Activated CD4-positive, alpha-beta T cell treated with anti-CD3 and anti-CD28 coated beads for 36 hours (primary cell): Measurements from ENCODE around the gene C1QTNF1. TPM values are rescaled to one million over a fixed set of nuclear protein-coding genes. Genes with fewer than 3 reads are reported as not detected.
A peak's percentile ranks its signal among the peaks of the same experiment; 100 is the strongest.

Source experiments
- ATAC-seq: fragments of 200-7000 bp; cut with Tn5 transposase; one replicate; pipeline ENCODE4 v1.10.0; 2021; ENCODE audit warnings: mild to moderate bottlenecking, moderate library complexity
- CTCF ChIA-PET: fragments of 350-600 bp; sonication (Branson Sonifier 250); formaldehyde crosslinking; loops from one replicate; lab custom pipeline; 2021; ENCODE audit warnings: antibody characterized with exemption; lab: Charles Lee
- POLR2A ChIA-PET: fragments of 350-600 bp; sonication (Branson Sonifier 250); formaldehyde crosslinking; loops from one replicate; lab custom pipeline; 2021; ENCODE audit warnings: antibody characterized with exemption, inconsistent platforms; lab: Charles Lee
- DNase-seq: peaks from one replicate; pipeline ENCODE4 v3.0.0-alpha.2; 2020
- H3K27ac Mint-ChIP-seq: one replicate; pipeline ENCODE4 v1.8.0; 2021; ENCODE audit warnings: mixed read lengths
- H3K27me3 Mint-ChIP-seq: one replicate; pipeline ENCODE4 v1.8.0; 2021; ENCODE audit warnings: mixed read lengths
- H3K36me3 Mint-ChIP-seq: one replicate; pipeline ENCODE4 v1.8.0; 2021; ENCODE audit warnings: low read depth, mixed read lengths
- H3K4me1 Mint-ChIP-seq: one replicate; pipeline ENCODE4 v1.8.0; 2021; ENCODE audit warnings: mixed read lengths
- H3K4me3 Mint-ChIP-seq: one replicate; pipeline ENCODE4 v1.8.0; 2021; ENCODE audit warnings: mild to moderate bottlenecking, moderate library complexity, mixed read lengths
- H3K9me3 Mint-ChIP-seq: one replicate; pipeline ENCODE4 v1.8.0; 2021; ENCODE audit warnings: low read depth, mixed read lengths
- intact Hi-C, 2 experiments: fragments of 100-400 bp; cut with DNase I in 1 of 2; cut with micrococcal nuclease in 1 of 2; formaldehyde crosslinking; loops; one replicate each; pipeline versions ENCODE4 v1.14.2 to v1.15.1; 2022 to 2024; cut with DNase I, micrococcal nuclease
- total RNA-seq, 2 experiments: library from RNA; stranded (reverse); gene quantifications; one replicate each; pipeline ENCODE4 v1.2.3, GENCODE V29; 2021

C1QTNF1 gene
- total RNA-seq, 2 experiments from 2014 or later: 0.14 TPM; not detected in 1

DNA sequence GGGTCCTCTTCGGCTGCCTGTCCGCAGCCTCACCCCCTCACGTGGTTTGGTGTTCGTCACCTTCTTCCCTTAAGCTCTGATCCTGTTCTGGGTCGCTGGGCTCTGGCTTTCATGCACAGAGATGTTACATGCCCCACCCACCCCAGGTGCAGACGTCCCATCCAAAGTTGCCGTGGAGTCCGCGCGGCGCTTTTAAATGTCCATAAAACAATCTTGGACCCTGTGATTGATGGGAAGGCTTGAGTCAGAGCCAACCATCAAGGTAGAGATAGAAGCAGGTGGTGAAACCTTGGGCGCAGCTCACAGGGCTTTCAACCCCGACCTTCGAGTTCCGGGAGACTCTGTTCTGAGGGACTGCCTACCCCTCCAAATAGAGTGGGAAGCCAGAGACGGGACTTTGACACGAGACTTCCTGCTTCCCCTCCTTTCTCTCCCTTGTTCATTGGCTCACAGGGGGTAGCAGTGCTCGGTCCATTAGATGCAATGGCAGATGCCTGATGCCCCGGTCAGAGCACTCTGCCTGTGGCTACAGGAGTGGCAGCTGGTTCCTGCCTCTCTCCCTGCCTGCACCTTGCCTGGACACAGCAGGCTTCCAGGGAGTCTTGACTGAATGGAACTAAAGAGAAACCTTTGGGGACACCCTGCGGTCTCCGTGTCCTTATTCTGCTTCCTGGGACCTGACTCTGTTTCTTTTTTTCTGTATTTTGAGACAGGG lies 54.7 kb downstream of the C1QTNF1 start:
- ChIA-PET POLR2A (interaction anchor here (0.6 kb wide), 1 partner anchor 18 kb away, joined by 3 read pairs; no protein-coding TSS in a partner anchor), CTCF (interaction anchor here (0.7 kb wide), 1 partner anchor 9 kb away, joined by 7 read pairs; no protein-coding TSS in a partner anchor)
- Mint-ChIP-seq H3K27ac (no peak overlapping the region), H3K36me3 (peaks cover 12% of the 10 kb centered on the region), H3K4me1 (peaks cover 14% of the 10 kb centered on the region), H3K27me3 (no peaks in the 10 kb centered on the region), H3K4me3 (no peak overlapping the region), H3K9me3 (no peaks in the 10 kb centered on the region)
- DNase-seq: no peak
- ATAC-seq: no peak
- intact Hi-C loops: no loop called here

DNA sequence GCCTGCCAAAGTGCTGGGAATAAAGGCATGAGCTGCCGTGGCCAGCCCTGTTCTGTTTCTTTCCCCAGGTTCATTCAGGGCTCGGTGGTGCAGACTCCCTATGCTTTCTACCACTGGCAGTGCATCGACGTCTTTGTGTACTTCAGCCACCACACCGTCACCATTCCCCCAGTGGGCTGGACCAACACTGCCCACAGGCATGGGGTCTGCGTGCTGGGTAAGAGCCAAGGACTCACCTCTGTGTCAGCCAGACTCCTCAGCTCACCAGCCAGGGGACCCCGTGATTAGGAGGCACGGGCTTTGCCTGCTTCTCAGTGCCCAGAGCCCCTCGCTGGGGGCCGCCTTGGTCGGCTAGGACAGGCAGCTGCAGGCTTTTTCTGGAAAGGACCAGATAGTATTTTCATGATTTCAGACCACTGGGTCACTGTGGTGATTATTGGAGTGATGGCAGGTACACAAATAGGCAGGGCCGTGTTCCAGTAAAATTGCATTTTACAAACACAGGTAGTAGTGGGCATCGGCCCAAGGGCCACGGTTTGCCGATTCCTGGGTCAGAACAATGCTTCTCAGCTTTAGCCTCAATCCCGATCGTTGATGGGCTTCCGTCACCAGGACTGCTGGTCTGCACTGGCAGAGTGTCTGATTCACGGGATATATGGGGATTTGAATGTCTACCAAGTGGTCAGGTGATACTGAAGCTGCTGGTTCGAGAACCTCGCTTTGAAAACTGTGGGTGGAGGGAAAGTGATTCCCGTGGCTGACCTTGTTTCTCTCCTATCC lies 55.6 kb downstream of the C1QTNF1 start:
- no peak for DNase-seq
- ChIA-PET POLR2A (interaction anchor here (0.6 kb wide), 1 partner anchor 19 kb away, joined by 3 read pairs; no protein-coding TSS in a partner anchor), CTCF (no interaction called here)
- H3K27ac Mint-ChIP-seq: no peak overlapping the region
- no peak overlapping the region for H3K4me3 Mint-ChIP-seq
- intact Hi-C loops: loop anchor here in 1 of 2 experiments (5.0 kb wide), 1 partner anchor 32 kb away; no protein-coding TSS in a partner anchor
- no peak for ATAC-seq
- no peaks in the 10 kb centered on the region for H3K27me3 Mint-ChIP-seq
- H3K9me3 Mint-ChIP-seq: no peaks in the 10 kb centered on the region
- H3K36me3 Mint-ChIP-seq: peaks cover 12% of the 10 kb centered on the region
- peaks cover 12% of the 10 kb centered on the region for H3K4me1 Mint-ChIP-seq

DNA sequence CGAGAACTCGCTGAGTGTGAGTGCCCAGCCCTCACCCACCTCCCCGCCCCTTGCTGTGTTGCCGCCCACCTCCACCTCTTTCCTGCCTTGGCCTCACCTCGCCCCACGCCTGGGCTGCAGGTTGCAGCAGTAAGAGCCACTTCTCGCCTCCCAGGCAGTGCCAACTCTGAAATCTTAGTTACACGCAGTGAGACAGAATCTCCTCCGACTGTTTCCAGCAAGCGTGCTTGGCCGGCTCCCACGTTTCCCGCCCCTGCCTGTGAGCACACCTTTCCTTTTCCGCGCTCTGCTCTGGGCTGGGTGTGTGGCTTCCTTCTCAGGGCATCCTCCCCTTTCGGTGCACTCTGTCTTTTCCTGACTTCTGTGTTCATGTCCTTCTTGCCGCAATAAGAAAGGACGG lies 56.4 kb downstream of the C1QTNF1 start:
- Mint-ChIP-seq H3K9me3 (no peaks in the 10 kb centered on the region), H3K4me1 (peaks cover 10% of the 10 kb centered on the region), H3K27me3 (no peaks in the 10 kb centered on the region), H3K4me3 (no peak overlapping the region), H3K27ac (no peak overlapping the region), H3K36me3 (peaks cover 12% of the 10 kb centered on the region)
- ChIA-PET POLR2A (no interaction called here), CTCF (no interaction called here)
- DNase-seq (no peak), ATAC-seq (no peak)
- intact Hi-C loops: loop anchor here in 1 of 2 experiments (5.0 kb wide), 1 partner anchor 33 kb away; no protein-coding TSS in a partner anchor

DNA sequence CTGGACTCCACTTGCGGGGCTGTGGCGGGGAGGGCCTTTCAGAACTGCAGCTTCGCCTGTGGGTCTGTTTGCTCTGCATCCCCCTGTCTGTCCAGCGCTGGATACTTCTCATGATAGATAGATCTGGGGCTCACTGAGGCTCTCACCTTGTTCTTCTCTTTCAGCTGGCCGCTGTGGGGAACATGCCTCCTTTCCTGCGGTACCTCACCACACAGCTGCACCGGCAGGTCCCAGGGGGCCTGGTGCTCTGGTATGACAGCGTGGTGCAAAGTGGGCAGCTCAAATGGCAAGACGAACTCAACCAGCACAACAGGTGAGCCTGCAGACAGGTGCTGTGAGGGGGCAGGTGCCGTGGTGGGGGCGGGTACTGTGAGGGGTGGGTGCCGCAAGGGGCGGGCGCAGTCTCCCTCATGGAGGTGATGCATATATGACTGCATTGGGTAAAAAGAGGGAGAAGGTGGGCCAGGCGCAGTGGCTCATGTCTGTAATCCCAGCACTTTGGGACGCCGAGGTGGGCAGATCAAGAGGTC lies 56.9 kb downstream of the C1QTNF1 start:
- intact Hi-C loops: loop anchor here in 1 of 2 experiments (5.0 kb wide), 1 partner anchor 34 kb away; no protein-coding TSS in a partner anchor
- no peak for ATAC-seq
- H3K4me3 Mint-ChIP-seq: no peak overlapping the region
- ChIA-PET POLR2A (no interaction called here), CTCF (no interaction called here)
- peaks cover 5% of the 10 kb centered on the region for H3K4me1 Mint-ChIP-seq
- no peaks in the 10 kb centered on the region for H3K27me3 Mint-ChIP-seq
- no peak for DNase-seq
- no peaks in the 10 kb centered on the region for H3K9me3 Mint-ChIP-seq
- no peak overlapping the region for H3K27ac Mint-ChIP-seq
- peaks cover 12% of the 10 kb centered on the region for H3K36me3 Mint-ChIP-seq

DNA sequence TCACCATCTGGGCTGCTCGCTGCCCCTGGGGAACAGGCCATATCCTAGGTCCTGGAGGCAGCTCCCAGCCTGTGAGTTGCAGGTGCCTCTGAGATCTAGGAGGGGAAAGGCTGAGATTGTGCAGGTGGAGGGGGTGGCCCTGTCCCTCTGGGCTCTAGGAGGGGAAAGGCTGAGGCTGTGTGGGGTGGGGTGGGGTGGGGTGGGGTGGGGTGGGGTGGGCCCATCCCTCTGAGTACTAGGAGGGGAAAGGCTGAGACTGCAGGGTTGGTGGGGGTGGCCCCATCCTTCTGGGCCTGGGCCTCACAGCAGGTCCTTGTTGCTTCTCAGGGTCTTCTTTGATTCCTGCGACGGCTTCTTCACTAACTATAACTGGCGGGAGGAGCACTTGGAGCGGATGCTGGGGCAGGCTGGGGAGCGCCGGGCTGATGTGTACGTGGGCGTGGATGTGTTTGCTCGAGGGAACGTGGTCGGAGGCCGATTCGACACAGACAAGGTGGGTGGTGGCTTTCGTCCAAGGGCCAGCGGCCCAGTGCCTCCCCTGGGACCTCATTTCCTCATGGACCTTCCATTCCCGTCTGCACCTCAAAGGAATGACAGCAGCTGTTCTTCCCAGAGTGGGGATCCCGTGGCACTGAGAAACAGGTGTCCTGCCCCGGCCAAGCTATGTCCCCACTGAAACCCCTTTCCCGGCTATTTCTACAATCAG lies 57.8 kb downstream of the C1QTNF1 start:
- POLR2A ChIA-PET: no interaction called here
- no peak for DNase-seq
- Mint-ChIP-seq H3K36me3 (peaks cover 12% of the 10 kb centered on the region), H3K9me3 (no peaks in the 10 kb centered on the region), H3K4me3 (no peak overlapping the region), H3K27me3 (no peaks in the 10 kb centered on the region), H3K4me1 (no peaks in the 10 kb centered on the region), H3K27ac (no peak overlapping the region)
- no peak for ATAC-seq
- CTCF ChIA-PET: interaction anchor here (0.6 to 1.7 kb wide), 6 partner anchors 11 to 310 kb away, joined by 3 to 7 read pairs (median 4); no protein-coding TSS in a partner anchor
- intact Hi-C loops: loop anchor here (1.0 to 5.0 kb wide), 2 partner anchors 34 to 35 kb away; no protein-coding TSS in a partner anchor

DNA sequence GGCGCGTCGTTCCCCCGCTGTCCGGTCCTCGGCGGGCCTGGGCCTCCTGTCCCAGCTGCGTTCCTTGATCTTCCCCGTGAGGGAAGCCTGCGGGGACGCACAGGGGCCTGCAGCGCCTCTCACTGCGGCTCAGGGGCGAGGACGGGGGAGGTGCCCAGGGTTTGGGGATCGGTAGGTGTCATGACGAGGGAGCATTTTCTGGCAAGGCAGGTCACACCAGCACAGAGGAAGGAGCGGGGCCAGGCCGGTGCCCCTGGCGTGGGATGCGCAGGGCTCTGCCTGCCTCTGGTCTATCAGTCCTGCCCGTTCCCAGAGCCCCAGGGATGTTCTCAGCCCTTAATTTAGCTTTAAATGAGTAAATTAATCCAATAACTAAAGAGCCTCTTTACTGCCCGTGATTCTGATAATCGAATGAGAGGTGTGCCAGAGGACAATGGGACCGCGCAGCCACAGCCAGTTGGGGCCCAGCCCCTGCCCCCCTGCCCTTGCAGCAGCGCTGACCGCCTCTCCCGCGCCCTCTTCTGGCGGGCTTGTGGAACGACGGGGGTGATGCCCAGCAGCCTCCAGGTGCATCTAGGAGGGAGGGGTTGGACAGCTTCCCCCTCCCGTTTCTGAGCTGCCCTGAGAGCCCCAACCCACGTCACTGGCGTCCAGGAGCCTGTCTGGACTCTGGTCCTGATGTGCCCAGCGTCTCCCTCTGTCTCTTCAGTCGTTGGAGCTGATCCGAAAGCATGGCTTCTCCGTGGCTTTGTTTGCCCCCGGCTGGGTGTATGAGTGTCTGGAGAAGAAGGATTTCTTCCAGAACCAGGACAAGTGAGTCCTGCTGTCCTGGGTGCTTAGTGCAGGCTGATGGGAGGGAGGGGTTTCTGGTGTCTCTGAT lies 58.6 kb downstream of the C1QTNF1 start:
- H3K9me3 Mint-ChIP-seq: no peaks in the 10 kb centered on the region
- DNase-seq (peak; percentile 67), ATAC-seq (peak; percentile 67)
- H3K4me3 Mint-ChIP-seq: no peak overlapping the region
- ChIA-PET POLR2A (no interaction called here), CTCF (interaction anchor here (0.6 to 1.7 kb wide), 11 partner anchors 10 to 667 kb away, joined by 3 to 7 read pairs (median 4); no protein-coding TSS in a partner anchor)
- intact Hi-C loops: loop anchor here (1.0 to 5.0 kb wide), 2 partner anchors 35 to 36 kb away; no protein-coding TSS in a partner anchor
- H3K36me3 Mint-ChIP-seq: peaks cover 12% of the 10 kb centered on the region
- no peaks in the 10 kb centered on the region for H3K4me1 Mint-ChIP-seq
- no peaks in the 10 kb centered on the region for H3K27me3 Mint-ChIP-seq
- no peak overlapping the region for H3K27ac Mint-ChIP-seq

DNA sequence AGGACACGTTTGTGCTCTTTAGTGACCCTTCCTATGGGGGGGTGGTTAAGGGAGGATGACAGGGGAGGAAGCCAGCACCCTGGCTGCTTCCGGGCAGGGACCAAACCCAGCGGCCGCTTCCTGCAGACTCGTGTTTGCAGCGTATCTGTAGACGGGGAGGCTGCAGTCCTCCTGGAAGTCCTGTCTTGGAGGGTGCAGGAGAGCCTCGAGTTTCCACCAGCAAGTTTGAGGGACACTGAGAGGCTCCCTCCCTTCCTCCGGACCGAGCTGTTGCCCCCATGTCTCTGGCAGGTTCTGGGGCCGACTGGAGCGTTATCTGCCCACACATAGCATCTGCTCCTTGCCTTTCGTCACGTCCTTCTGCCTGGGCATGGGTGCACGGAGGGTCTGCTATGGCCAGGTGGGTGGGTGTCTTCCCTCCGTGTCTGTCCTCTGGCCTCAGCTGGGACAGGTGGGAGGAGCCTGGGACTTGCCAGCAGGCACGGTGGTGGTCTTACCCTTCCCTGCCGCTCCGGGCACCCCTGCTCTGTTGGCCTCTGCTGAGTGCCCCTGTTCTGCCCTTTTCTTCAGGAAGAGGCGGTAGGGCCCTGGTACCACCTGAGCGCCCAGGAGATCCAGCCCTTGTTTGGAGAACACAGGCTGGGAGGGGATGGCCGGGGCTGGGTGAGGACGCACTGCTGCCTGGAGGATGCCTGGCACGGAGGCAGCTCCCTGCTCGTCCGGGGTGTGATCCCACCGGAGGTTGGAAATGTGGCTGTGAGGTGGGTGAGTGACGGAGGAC lies 59.4 kb downstream of the C1QTNF1 start:
- no peak for DNase-seq
- H3K4me1 Mint-ChIP-seq: no peaks in the 10 kb centered on the region
- no peak overlapping the region for H3K27ac Mint-ChIP-seq
- no peaks in the 10 kb centered on the region for H3K9me3 Mint-ChIP-seq
- peaks cover 12% of the 10 kb centered on the region for H3K36me3 Mint-ChIP-seq
- intact Hi-C loops: loop anchor here in 1 of 2 experiments (5.0 kb wide), 1 partner anchor 36 kb away; no protein-coding TSS in a partner anchor
- no peaks in the 10 kb centered on the region for H3K27me3 Mint-ChIP-seq
- POLR2A ChIA-PET: no interaction called here
- H3K4me3 Mint-ChIP-seq: no peak overlapping the region
- no peak for ATAC-seq
- CTCF ChIA-PET: interaction anchor here (0.7 to 1.7 kb wide), 5 partner anchors 10 to 173 kb away, joined by 3 to 5 read pairs (median 3); no protein-coding TSS in a partner anchor

DNA sequence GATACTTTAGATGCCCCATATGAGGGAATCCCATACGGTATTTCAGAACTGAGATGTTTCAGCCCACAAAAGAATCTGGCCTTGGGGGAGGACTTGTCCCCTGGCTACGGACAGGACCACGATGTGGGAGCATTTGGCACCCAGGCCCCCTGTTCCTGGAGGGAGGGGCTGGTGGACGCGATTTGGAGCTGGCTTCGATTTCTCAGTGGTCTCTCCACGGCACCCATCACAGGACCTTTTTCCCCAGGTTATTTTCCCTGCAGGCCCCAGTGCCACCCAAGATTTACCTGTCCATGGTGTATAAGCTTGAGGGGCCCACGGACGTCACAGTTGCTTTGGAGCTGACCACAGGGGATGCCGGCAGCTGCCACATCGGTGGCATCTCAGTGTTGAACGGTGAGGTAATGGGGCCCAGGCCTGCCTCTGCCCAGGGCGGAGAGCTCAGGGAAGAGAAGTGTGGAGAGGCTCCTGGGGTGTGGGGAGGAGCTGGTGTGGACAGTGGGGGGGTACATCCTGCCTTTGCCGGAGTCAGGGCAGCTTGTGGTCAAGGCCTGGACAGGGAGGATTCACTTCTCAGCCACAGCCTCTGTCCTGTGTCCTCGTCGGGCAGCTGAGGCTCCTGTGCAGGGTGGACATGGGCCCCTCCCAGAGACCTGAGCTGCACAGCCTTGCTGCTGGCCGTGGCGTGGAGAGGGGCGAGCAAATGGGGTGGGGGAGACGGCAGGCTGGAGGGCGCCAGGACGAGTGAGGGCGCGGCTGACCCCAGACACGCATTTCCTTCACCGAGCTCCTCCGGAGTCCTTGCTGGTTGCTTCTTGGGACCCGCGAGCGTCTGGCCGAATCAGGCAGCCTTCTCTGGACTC lies 60.6 kb downstream of the C1QTNF1 start:
- intact Hi-C loops: loop anchor here in 1 of 2 experiments (5.0 kb wide), 1 partner anchor 37 kb away; no protein-coding TSS in a partner anchor
- DNase-seq (no peak), ATAC-seq (no peak)
- ChIA-PET CTCF (interaction anchor here (1.0 to 7.1 kb wide), 4 partner anchors 9 to 317 kb away, joined by 3 to 62 read pairs (median 6); no protein-coding TSS in a partner anchor), POLR2A (no interaction called here)
- no peak overlapping the region for H3K27ac Mint-ChIP-seq
- no peak overlapping the region for H3K4me3 Mint-ChIP-seq
- peaks cover 12% of the 10 kb centered on the region for H3K36me3 Mint-ChIP-seq
- no peaks in the 10 kb centered on the region for H3K9me3 Mint-ChIP-seq
- no peaks in the 10 kb centered on the region for H3K4me1 Mint-ChIP-seq
- no peaks in the 10 kb centered on the region for H3K27me3 Mint-ChIP-seq
